H9 (cell line): ENCODE data around the gene STK11. TPM values are rescaled to one million over a fixed set of nuclear protein-coding genes. Genes with fewer than 3 reads are reported as not detected.

ENCODE experiments used
- DNase-seq: peaks from one replicate; pipeline ENCODE4 v3.0.0-alpha.2; 2017
- H2AFZ ChIP-seq: one replicate; pipeline ENCODE4 v1.6.1; 2013; ENCODE audit warnings: mild to moderate bottlenecking, low read length, control low read depth, moderate library complexity
- H2AK5ac ChIP-seq: 2 replicates; pipeline ENCODE4 v1.6.1; 2013; ENCODE audit warnings: low read length, control low read depth, mixed read lengths; ENCODE audit not compliant: insufficient read length
- H2BK120ac ChIP-seq: one replicate; pipeline ENCODE4 v1.6.1; 2013; ENCODE audit warnings: low read depth, mild to moderate bottlenecking, low read length, control low read depth, inconsistent platforms; ENCODE audit not compliant: poor library complexity, severe bottlenecking
- H2BK12ac ChIP-seq: 2 replicates; pipeline ENCODE4 v1.6.1; 2013; ENCODE audit warnings: low read length, control low read depth, mixed read lengths, low read depth; ENCODE audit not compliant: insufficient read length
- H2BK15ac ChIP-seq: 2 replicates; pipeline ENCODE4 v1.6.1; 2013; ENCODE audit warnings: low read depth, low read length, control low read depth
- H2BK20ac ChIP-seq: one replicate; pipeline ENCODE4 v1.6.1; 2013; ENCODE audit warnings: low read depth, mild to moderate bottlenecking, low read length, control low read depth, inconsistent platforms; ENCODE audit not compliant: poor library complexity, severe bottlenecking
- H2BK5ac ChIP-seq: 2 replicates; pipeline ENCODE4 v1.6.1; 2013; ENCODE audit warnings: low read length, control low read depth, mixed read lengths; ENCODE audit not compliant: insufficient read length
- H3K14ac ChIP-seq: 2 replicates; pipeline ENCODE4 v1.6.1; 2013; ENCODE audit warnings: low read length, control low read depth; ENCODE audit not compliant: insufficient read depth
- H3K18ac ChIP-seq: 2 replicates; pipeline ENCODE4 v1.6.1; 2013; ENCODE audit warnings: low read depth, mild to moderate bottlenecking, mixed read lengths, low read length, control low read depth; ENCODE audit not compliant: insufficient read length
- H3K23ac ChIP-seq: 2 replicates; pipeline ENCODE4 v1.6.1; 2013; ENCODE audit warnings: low read length, control low read depth, mixed read lengths, low read depth; ENCODE audit not compliant: insufficient read length
- H3K23me2 ChIP-seq: 2 replicates; pipeline ENCODE4 v1.6.1; 2013; ENCODE audit warnings: low read depth, mild to moderate bottlenecking, mixed read lengths, low read length, control low read depth; ENCODE audit not compliant: insufficient read length, poor library complexity, severe bottlenecking
- H3K27ac ChIP-seq: 2 replicates; pipeline ENCODE4 v1.5.1; 2013; ENCODE audit warnings: low read length, control low read depth, mixed read lengths, low read depth; ENCODE audit not compliant: insufficient read length
- H3K27me3 ChIP-seq: 2 replicates; pipeline ENCODE4 v1.6.1; 2013; ENCODE audit warnings: low read length, control low read depth, inconsistent platforms; ENCODE audit not compliant: insufficient read depth
- H3K4ac ChIP-seq: 2 replicates; pipeline ENCODE4 v1.6.1; 2013; ENCODE audit warnings: low read depth, mild to moderate bottlenecking, control low read depth, inconsistent platforms, low read length, moderate library complexity
- H3K4me1 ChIP-seq: 2 replicates; pipeline ENCODE4 v1.6.1; 2013; ENCODE audit warnings: low read length, control low read depth, inconsistent platforms; ENCODE audit not compliant: insufficient read depth
- H3K4me2 ChIP-seq: 2 replicates; pipeline ENCODE4 v1.6.1; 2013; ENCODE audit warnings: low read length, control low read depth, mixed read lengths; ENCODE audit not compliant: insufficient read length, insufficient read depth
- H3K56ac ChIP-seq: 2 replicates; pipeline ENCODE4 v1.6.1; 2013; ENCODE audit warnings: low read depth, mild to moderate bottlenecking, mixed read lengths, low read length, control low read depth; ENCODE audit not compliant: insufficient read length
- H3K79me1 ChIP-seq: 2 replicates; pipeline ENCODE4 v1.6.1; 2013; ENCODE audit warnings: low read depth, mild to moderate bottlenecking, moderate library complexity, low read length, control low read depth, inconsistent platforms; ENCODE audit not compliant: insufficient read depth, poor library complexity, severe bottlenecking
- H3K79me2 ChIP-seq: 2 replicates; pipeline ENCODE4 v1.6.1; 2013; ENCODE audit warnings: low read length, control low read depth, inconsistent platforms; ENCODE audit not compliant: insufficient read depth
- H3K9ac ChIP-seq: 2 replicates; pipeline ENCODE4 v1.6.1; 2013; ENCODE audit warnings: low read length, control low read depth, mixed read lengths; ENCODE audit not compliant: insufficient read length; ENCODE audit errors: extremely low read depth
- H3K9me3 ChIP-seq: one replicate; pipeline ENCODE4 v1.6.1; 2013; ENCODE audit warnings: low read depth, low read length, inconsistent platforms; ENCODE audit not compliant: control insufficient read depth
- H3T11ph ChIP-seq: one replicate; pipeline ENCODE4 v1.6.1; 2013; ENCODE audit warnings: mild to moderate bottlenecking, low read length, control low read depth, inconsistent platforms
- H4K20me1 ChIP-seq: one replicate; pipeline ENCODE4 v1.6.1; 2013; ENCODE audit not compliant: control insufficient read depth, insufficient read length, insufficient read depth
- H4K5ac ChIP-seq: 2 replicates; pipeline ENCODE4 v1.6.1; 2013; ENCODE audit warnings: low read depth, mild to moderate bottlenecking, mixed read lengths, low read length, control low read depth; ENCODE audit not compliant: insufficient read length
- H4K8ac ChIP-seq: replicated peaks from 2 replicates; pipeline ENCODE4 v1.6.1; 2013; ENCODE audit warnings: low read length, control low read depth, mixed read lengths, low read depth; ENCODE audit not compliant: insufficient read length
- H4K91ac ChIP-seq: 2 replicates; pipeline ENCODE4 v1.6.1; 2013; ENCODE audit warnings: low read depth, mild to moderate bottlenecking, moderate library complexity, mixed read lengths, low read length, control low read depth; ENCODE audit not compliant: insufficient read length
- H3K27ac Mint-ChIP-seq, 3 experiments: 2 replicates in 2 of 3; 3 replicates in 1 of 3; pipeline ENCODE4 v1.8.0; 2020 to 2021; ENCODE audit warnings: mixed read lengths in 3 of 3, mild to moderate bottlenecking in 1 of 3, moderate library complexity in 1 of 3
- H3K27me3 Mint-ChIP-seq: 2 replicates; pipeline ENCODE4 v1.8.0; 2021; ENCODE audit warnings: low read depth, mild to moderate bottlenecking, moderate library complexity, mixed read lengths
- H3K36me3 Mint-ChIP-seq, 3 experiments: 2 replicates in 2 of 3; 3 replicates in 1 of 3; pipeline ENCODE4 v1.8.0; 2020 to 2021; ENCODE audit warnings: low read depth in 3 of 3, mixed read lengths in 3 of 3; ENCODE audit not compliant: insufficient read depth in 1 of 3
- H3K4me1 Mint-ChIP-seq, 2 experiments: 2 replicates each; pipeline ENCODE4 v1.8.0; 2020; ENCODE audit warnings: mixed read lengths in 2 of 2
- H3K4me3 Mint-ChIP-seq, 2 experiments: 2 replicates in 1 of 2; 3 replicates in 1 of 2; pipeline ENCODE4 v1.8.0; 2020 to 2021; ENCODE audit warnings: mild to moderate bottlenecking in 2 of 2, mixed read lengths in 2 of 2, moderate library complexity in 1 of 2
- H3K9me3 Mint-ChIP-seq, 2 experiments: 2 replicates in 1 of 2; 3 replicates in 1 of 2; pipeline ENCODE4 v1.8.0; 2020; ENCODE audit warnings: mild to moderate bottlenecking in 2 of 2, mixed read lengths in 2 of 2, moderate library complexity in 1 of 2
- WGBS: extraction: QIAGEN DNeasy Blood & Tissue Kit; methylation state at CpG from one replicate; pipeline ENCODE4 v1.1.7; 2013; ENCODE audit warnings: missing lambda C conversion rate, low lambda C conversion rate, mixed read lengths; ENCODE audit not compliant: insufficient read length; ENCODE audit errors: extremely low coverage; 5-methylcytosine and 5-hydroxymethylcytosine counted together
- total RNA-seq: library from RNA; stranded (reverse); gene quantifications from 2 replicates; pipeline ENCODE4 v1.2.1, GENCODE V29; 2021
- TF ChIP-seq, protein P1 (sequence below): fragments of 200-600 bp; sonication (generic); conservative IDR thresholded peaks from 3 replicates; pipeline ENCODE4 v1.8.0; 2021; ENCODE audit warnings: antibody characterized with exemption, mild to moderate bottlenecking

The STK11 gene
- total RNA-seq, 1 experiment from 2014 or later, result 74.3 TPM

DNA sequence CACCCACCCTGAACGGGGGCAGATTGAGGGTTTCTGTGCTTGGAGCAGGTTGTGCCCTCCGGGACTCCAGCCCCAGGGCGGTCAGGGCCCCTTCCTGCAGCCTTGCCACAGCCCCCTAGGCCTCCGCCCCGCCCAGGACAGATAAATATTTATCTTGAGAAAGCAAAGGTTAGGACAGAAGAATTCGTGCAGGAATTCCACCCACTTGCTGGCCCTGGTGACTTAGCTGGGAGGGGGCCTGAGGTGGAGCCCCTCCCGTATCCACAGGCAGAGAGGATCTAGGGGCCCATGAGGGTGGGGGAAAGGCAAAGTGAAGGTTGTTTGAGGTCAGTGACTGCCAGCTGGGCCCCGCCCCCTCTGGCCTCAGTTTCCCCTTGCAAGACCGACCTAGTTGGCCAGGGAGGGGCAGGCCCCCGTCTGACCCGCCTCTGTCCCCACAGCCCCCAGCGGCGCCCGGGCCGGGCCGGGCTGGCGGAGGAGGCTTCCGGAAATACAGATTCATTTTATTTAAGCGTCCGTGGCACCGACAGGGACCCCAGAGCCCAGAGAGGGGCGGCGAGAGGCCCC lies 48.0 kb downstream of the STK11 start:
- H3K27ac ChIP-seq, result no peak overlapping the region
- H3K27ac Mint-ChIP-seq, result peak overlapping the region in 2 of 3 experiments; percentile 32 to 55; a peak in 1 of 7 replicates
- no peaks in the 10 kb centered on the region; the same call in 1 of the 2 replicates for H3K4me1 ChIP-seq

More for the DNA sequence above, 48.0 kb downstream of the STK11 start:
- Histone ChIP-seq H4K91ac (no peak overlapping the region), H3K23ac (no peak overlapping the region), H3K23me2 (peaks cover 12% of the 10 kb centered on the region), H3K79me2 (peaks cover 11% of the 10 kb centered on the region; the same call in 1 of the 2 replicates), H3K9ac (no peak overlapping the region), H3K27me3 (no peaks in the 10 kb centered on the region), H3K56ac (no peak overlapping the region), H3T11ph (no peak overlapping the region), H3K4ac (no peak overlapping the region), H3K4me2 (no peak overlapping the region), H2AK5ac (no peak overlapping the region), H3K14ac (no peak overlapping the region), H4K8ac (no peak overlapping the region), H4K20me1 (no peaks in the 10 kb centered on the region), H2BK5ac (no peak overlapping the region), H2BK12ac (no peak overlapping the region), H4K5ac (no peak overlapping the region), H2BK20ac (no peak overlapping the region), H3K18ac (no peak overlapping the region), H3K9me3 (no peaks in the 10 kb centered on the region), H2AFZ (no peak overlapping the region), H3K79me1 (no peaks in the 10 kb centered on the region), H2BK15ac (no peak overlapping the region), H2BK120ac (no peak overlapping the region)
- Mint-ChIP-seq H3K9me3 (no peaks in the 10 kb centered on the region; a peak in 1 of 5 replicates), H3K4me3 (0 out of 5 replicates have a peak overlapping the region, but pooled peaks of 1 of the 2 experiments have one; percentile 32), H3K4me1 (peaks cover 13 to 29% of the 10 kb centered on the region in 2 experiments), H3K27me3 (no peaks in the 10 kb centered on the region), H3K36me3 (peaks cover 25 to 64% (median 51%) of the 10 kb centered on the region in 3 experiments; a peak in 6 of 7 replicates)
- TF ChIP-seq, protein P1, sequence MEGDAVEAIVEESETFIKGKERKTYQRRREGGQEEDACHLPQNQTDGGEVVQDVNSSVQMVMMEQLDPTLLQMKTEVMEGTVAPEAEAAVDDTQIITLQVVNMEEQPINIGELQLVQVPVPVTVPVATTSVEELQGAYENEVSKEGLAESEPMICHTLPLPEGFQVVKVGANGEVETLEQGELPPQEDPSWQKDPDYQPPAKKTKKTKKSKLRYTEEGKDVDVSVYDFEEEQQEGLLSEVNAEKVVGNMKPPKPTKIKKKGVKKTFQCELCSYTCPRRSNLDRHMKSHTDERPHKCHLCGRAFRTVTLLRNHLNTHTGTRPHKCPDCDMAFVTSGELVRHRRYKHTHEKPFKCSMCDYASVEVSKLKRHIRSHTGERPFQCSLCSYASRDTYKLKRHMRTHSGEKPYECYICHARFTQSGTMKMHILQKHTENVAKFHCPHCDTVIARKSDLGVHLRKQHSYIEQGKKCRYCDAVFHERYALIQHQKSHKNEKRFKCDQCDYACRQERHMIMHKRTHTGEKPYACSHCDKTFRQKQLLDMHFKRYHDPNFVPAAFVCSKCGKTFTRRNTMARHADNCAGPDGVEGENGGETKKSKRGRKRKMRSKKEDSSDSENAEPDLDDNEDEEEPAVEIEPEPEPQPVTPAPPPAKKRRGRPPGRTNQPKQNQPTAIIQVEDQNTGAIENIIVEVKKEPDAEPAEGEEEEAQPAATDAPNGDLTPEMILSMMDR, result no peak
- DNase-seq, result no peak
- no CpG with 5 or more reads among the region's 23 CpGs for WGBS
